Head of caudate nucleus (tissue), 42 donors: Measurements from ENCODE around the gene HRAS.
"Not testable (repeated sequence)": the region's sequence is repeated elsewhere in the genome, so short reads cannot be mapped to it uniquely, and the experiment has no call there.

Source experiments
- DNase-seq, 42 donors: peaks; one replicate each; pipeline versions ENCODE4 v3.0.0 to v3.0.0-alpha.2; 2020 to 2021; ENCODE audit warnings: mixed read lengths in 7 of 42
- intact Hi-C: fragments of 100-400 bp; cut with DNase I; formaldehyde crosslinking; loops from one replicate; pipeline ENCODE4 v1.15.0; 2022

Gene HRAS

DNA sequence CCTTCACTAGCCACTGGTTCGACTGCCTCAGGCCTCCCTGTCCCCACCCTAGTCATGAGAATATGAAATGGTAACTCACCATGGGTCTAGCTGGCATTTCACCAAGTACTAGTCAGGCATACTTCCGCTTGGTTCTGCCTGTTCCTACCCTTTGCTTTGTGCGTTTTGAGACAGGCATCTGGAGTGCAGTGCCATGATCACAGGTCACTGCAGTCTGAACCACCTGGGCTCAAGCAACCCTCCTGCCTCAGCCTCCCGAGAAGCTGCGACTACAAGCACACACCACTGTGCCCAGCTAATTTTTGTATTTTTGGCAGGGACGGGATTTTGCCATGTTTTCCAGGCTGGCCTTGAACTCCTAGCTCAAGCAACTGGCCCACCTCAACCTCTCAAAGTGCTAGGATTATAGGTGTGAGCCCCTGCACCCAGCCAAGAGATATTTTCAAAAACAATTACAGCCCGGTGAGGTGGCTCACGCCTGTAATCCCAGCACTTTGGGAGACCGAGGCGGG is 14.1 kb downstream of the HRAS start:
- intact Hi-C loops, result no loop called here
- DNase-seq, result no peak

DNA sequence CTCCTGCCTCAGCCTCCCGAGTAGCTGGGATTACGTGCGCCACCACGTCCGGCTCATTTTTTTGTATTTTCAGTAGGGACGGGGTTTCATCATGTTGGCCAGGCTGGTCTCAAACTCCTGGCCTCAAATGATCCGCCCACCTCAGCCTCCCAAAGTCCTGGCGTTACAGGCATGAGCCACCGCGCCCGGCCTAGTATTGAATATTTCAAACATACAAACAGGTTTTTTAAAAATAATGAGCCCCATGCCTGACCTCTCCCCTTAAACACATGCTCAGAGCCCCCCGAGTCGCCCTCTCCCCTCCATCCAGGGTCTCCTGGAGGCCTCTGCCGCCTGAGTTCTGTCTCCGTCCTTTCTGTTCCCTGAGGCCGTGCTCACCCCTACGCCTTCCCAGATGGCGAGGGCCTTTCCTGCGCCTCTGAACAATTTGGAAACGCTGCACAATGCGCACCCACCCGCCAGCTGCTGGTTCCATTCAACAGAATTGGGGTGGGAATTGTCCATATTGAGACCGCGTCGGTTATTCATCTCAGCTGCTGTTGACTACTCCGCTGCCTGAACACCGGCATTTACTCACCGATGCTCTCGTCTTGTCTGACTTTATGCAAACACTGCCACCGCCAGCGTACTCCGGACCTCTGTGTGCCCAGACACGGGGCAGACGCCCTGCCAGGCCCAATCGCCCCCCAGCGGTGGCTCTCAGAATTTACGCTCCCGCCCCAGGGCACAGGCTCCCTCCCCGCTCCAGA is 14.8 kb downstream of the HRAS start:
- intact Hi-C loops, result no loop called here
- no peak for DNase-seq

GRCh38 chr11:518463-519202 is 16.7 kb downstream of the HRAS start:
- intact Hi-C loops, result no loop called here
- DNase-seq, result peak; percentile 34 to 94 (median 79)

DNA sequence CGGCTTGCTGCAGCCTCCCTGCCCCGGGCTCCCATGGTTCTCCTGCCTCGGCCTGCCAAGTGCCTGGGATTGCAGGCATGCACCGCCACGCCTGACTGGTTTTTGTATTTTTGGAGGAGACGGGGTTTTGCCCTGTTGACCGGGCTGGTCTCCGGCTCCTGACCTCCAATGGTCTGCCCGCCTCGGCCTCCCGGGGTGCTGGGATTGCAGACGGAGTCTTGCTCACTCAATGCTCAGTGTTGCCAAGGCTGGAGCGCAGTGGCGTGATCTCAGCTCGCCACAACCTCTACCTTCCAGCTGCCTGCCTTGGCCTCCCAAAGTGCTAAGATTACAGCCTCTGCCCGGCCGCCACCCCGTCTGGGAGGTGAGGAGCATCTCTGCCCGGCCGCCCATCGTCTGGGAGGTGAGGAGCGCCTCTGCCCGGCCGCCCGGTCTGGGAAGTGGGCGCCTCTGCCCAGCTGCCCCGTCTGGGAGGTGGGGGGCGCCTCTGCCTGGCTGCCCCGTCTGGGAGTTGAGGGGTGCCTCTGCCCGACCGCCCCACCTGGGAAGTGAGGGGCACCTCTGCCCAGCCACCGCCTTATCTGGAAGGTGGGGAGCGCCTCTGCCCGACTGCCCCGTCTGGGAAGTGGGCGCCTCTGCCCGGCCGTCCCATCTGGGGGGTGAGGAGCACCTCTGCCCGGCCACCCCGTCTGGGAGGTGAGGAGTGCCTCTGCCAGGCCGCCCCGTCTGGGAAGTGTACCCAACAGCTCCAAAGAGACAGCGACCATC is 18.3 kb downstream of the HRAS start:
- intact Hi-C loops, DNase-seq: not testable (repeated sequence)

DNA sequence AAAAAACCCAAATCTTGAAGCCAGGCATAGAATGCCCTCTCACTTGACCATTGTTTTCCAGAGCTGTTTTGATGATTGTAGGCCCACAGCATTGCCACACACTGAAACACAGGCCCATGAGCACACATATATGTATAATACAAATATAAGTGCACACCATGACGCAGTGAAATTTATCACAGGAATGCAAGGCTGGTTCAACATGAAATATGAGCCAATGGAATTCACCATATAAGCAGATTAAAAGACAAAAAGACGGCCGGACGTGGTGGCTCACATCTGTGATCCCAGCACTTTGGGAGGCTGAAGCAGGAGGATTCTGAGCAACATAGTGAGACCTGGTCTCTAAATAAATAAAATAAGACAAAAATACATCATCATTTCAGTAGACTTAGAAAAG is 19.0 kb downstream of the HRAS start:
- no peak for DNase-seq
- intact Hi-C loops, result no loop called here

GRCh38 chr11:515131-515530 is 20.2 kb downstream of the HRAS start:
- DNase-seq, result no peak
- intact Hi-C loops, result no loop called here

GRCh38 chr11:514606-515005 is 20.8 kb downstream of the HRAS start:
- DNase-seq, result no peak
- intact Hi-C loops, result no loop called here

DNA sequence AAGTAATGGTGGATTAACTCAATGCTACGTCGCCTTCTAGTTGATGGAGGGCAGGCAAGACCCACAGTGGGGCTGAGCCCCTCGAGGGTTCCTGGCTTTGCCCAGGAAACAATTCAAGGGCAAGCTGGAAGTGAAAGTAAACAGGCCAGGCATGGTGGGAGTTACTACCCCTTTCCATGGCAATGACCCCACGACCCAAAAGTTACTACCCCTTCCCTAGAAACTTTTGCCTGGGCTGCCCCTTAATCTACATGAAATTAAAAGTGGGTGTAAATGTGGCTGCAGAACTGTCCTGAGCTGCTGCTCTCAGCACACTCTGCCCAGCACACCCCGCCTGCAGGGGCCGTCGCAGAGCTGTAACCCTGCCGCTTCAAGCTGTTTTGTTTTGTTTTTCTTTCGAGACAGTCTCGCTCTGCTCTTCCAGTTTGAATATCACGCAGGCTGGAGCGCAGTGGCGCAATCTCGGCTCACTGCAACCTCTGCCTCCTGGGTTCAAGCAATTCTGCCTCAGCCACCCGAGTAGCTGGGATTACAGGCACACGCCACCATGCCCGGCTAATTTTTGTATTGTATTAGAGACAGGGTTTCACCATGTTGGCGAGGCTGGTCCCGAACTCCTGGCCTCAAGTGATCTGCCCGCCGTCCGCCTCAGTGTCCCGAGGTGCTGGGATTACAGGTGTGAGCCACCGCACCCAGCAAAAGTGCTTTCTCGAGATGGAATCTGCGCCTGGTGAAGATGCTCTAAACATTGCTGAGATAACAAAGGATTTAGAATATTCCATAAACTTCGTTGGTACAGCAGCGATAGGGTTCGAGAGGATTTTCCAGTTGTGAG is 22.4 kb downstream of the HRAS start:
- intact Hi-C loops, result no loop called here
- no peak for DNase-seq

GRCh38 chr11:508956-509355 is 26.4 kb downstream of the HRAS start:
- DNase-seq, result peak in 1 of 42 donors; percentile 20
- intact Hi-C loops, result loop anchor here (5.0 kb wide), 1 partner anchor 62 kb away; no protein-coding TSS in a partner anchor

DNA sequence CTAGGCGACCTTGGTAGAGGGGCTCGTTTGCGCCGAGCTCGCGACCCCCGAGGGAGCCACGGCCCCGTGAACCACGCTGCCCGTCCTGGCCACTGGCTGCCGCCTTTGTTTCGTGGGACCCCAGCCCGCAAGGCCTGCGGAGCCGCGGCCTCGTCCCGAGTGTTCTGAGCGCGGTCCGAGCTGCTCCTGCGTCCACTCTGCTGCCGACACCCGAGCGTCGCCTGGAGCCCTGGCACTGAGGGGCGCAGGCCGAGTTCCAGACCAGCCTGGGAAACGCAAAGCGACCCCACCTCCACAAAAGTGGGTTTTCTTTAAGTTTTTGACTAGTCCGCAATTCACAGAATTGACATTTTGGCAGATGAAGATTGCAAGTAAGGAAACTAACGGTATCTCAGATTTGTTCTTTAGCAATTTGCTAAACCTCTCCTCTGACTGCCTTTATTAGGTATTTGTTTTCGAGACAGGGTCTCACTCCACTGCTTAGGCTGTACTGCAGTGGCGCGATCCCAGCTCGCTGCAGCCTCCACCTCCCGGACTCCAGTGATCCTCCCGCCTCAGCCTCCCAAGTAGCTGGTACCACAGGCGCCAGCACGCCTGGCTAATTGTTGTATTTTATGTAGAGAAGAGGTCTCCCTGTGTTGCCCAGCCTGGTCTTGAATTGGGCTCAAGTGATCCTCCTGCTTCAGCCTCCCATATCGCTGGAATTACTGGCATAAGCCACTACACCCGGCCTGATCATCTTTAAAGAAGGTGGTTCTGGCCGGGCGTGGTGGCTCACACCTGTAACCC is 27.5 kb downstream of the HRAS start:
- DNase-seq, result no peak
- intact Hi-C loops, result loop anchor here (5.0 kb wide), 1 partner anchor 61 kb away; no protein-coding TSS in a partner anchor

DNA sequence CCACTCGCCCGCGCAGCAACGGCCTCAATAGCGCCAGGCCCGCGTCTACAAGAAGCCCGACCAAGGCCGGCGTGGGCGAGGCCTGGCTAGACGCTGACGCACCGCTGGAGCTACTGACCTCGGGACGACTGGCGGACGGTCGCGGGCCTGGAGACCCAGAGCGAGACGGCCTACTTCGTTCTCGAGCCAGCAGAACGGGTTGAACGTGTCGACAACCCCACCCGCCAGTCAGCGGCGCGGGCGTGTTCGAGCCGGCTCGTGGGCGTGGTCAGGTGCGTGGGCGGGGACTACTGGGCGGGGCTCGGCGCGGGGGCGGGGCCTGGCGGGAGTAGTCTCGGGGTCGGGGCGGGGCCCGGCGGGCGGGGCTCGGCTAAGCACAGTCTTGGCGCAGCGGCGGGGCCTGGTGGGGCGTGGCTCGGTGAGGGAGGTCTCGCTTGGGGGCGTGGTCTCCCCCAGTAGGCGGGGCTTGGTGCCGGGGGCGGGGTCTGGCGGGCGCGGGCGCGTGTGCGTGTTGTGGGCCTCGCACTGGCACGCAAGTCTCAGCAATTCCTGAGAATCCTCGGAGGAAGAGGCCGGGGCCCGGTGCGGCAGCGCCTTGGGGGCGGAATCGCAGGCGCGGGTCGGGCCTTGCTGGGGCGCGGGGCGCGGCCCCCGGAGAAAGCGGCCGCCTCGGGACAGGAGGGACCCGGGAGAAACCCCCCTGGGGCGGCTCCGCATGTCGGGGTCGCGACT is 28.2 kb downstream of the HRAS start, which contains the start of gene RNH1:
Gene RNH1 (minus strand): TSS at position 248 of the 732 bp plus-strand sequence. CDS start 5,080 bp downstream, outside the sequence.
- peak; percentile 95 to 100 (median 99) for DNase-seq
- intact Hi-C loops, result loop anchor here (5.0 kb wide), 1 partner anchor 60 kb away; no protein-coding TSS in a partner anchor

- peak; percentile 91 to 99 (median 97) for DNase-seq
- intact Hi-C loops, result loop anchor here (5.0 kb wide), 1 partner anchor 59 kb away; no protein-coding TSS in a partner anchor
These were observed 29.0 kb downstream of the HRAS start for GRCh38 chr11:506238-506994.

DNA sequence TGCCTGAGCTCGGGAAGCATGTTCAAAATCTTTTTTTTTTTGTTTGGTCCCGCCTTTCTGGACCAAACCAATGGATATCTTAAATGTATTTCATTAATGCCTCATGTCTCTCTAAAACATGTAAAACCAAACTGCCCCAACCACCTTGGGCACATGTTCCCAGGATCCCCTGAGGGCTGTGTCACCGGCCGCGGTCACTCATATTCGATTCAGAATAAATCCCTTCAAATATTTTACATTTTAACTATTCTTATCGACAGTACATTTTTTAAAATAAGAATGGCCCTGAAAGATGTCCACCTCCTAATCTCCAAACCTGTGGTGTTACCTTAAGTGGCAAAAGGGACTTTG is 30.4 kb downstream of the HRAS start:
- intact Hi-C loops, result loop anchor here (5.0 kb wide), 1 partner anchor 58 kb away; no protein-coding TSS in a partner anchor
- no peak for DNase-seq

GRCh38 chr11:504053-504993 is 31.1 kb downstream of the HRAS start:
- intact Hi-C loops, result no loop called here
- DNase-seq, result peak in 7 of 42 donors; percentile 14 to 65 (median 40)
